Inferior parietal cortex (tissue), 1 donor: ENCODE measurements around the gene NOTCH4.

Experiments used
- DNase-seq: peaks from one replicate; pipeline ENCODE4 v3.0.0-alpha.2; 2016; ENCODE audit errors: extremely low spot score

The NOTCH4 gene

DNA sequence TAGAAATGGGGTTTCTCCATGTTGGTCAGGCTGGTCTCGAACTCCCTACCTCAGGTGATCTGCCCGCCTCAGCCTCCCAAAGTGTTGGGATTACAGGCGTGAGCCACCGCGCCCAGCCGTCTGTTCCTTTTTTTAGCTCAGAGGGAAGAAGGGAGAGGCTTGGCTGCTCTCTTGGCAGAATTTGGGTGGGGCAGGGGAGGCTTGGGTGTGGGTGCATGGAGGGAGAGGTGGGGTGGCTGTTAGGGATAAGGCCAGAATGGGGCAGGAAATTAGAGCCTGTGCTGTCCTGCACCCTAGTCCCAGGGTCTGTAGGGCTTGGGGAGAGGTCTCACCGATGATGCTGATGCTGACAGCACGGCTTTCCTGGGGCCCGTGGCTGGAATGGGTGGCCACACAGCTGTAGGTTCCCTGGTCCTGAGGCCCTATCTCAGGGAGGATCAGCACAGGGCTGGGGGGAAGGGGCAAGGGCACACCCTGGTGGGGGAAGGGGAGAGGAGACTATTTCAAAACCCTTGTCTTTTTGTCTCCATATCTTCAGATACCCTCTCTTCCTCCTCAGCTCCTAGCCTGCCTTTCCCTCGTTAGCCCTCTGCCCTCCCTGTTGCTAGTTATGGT, 41.8 kb downstream of the NOTCH4 start:
- DNase-seq: no peak

DNA sequence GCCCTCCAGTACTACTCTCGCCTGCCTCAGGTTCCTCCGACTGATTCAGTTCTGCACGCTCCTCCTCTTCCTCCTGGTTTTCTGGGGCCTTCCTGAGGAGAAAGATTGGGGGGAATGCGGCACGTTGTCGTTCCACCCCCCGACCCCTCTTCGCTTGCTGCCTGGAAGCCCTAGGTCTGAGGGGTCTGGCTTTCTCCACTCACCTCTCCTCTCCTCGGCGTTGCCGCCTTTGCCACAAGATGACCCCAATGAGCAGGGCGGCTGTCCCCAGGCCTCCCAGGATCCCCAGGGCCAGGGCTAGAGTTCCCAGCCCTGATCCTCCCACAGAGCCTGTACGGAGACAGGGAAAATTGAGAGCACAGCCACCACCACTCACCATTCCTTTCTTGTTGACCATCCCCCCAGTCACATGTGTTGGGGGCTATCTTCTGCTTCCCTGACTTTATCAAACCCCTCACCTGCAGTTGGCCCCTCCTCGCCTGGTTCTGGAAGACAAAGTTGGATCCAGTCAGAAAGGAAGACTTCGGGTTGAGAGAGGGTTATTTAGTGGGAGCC, 42.6 kb downstream of the NOTCH4 start:
- DNase-seq: no peak

DNA sequence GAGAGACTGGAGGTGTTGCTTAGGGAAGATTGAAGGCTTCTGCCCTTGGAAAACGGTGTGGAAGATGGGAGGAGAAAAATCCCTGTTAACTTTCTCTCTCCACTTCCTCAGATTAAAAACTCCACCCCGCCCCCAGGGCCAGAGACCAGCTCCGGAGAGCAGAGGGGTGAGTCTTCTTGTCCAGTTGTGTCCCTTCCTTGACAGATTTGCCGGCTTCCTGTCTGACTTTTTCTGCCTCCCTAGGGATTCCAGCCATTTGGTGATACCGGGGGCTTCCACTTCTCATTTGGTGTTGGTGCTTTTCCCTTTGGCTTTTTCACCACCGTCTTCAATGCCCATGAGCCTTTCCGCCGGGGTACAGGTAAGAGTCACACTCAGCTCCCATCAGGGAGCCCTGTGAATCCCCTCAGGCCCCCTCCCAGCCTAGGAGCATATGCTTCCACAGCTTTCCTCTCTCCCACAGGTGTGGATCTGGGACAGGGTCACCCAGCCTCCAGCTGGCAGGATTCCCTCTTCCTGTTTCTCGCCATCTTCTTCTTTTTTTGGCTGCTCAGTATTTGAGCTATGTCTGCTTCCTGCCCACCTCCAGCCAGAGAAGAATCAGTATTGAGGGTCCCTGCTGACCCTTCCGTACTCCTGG, 44.0 kb downstream of the NOTCH4 start:
- DNase-seq: no peak

DNA sequence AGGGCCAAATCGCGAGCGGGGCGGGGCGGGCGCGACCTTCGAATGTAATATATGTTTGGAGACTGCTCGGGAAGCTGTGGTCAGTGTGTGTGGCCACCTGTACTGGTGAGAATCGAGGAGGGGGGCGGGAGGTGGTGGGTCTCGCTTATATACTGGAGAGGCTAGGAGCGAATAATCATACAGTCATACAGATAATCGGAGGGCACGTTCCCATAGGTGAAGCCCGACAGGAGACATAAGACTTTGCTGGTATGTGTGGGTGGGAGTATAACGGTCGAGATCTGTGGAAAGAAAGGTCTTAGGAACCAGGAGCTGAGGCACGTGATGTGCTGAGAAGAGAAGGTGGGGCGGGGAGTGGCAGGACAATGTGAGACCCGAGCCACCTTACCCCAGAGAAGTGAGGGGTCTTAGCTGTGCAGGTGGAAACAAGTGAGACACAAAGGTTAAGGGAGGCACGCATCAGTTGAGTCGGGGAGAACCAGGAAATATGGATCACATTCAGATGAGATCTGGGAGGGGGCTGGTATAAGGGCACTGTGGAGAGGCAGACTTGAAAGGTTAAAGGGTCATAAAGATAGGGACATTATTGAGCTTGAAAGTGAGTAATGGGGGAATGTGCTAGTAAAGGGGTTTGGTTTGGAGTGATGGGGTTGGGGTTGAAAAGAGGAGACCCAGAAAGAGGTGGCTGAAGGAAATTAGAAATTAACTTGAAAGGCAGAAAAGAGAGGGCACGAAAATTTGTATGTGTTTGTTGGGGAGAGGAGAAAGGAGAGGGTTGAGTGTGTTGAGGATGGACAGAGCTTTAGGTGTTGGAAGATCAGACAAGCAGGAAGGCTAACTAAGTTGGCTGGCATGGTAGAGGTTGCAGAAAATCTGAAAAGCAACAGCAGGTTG, 45.1 kb downstream of the NOTCH4 start:
- no peak for DNase-seq

DNA sequence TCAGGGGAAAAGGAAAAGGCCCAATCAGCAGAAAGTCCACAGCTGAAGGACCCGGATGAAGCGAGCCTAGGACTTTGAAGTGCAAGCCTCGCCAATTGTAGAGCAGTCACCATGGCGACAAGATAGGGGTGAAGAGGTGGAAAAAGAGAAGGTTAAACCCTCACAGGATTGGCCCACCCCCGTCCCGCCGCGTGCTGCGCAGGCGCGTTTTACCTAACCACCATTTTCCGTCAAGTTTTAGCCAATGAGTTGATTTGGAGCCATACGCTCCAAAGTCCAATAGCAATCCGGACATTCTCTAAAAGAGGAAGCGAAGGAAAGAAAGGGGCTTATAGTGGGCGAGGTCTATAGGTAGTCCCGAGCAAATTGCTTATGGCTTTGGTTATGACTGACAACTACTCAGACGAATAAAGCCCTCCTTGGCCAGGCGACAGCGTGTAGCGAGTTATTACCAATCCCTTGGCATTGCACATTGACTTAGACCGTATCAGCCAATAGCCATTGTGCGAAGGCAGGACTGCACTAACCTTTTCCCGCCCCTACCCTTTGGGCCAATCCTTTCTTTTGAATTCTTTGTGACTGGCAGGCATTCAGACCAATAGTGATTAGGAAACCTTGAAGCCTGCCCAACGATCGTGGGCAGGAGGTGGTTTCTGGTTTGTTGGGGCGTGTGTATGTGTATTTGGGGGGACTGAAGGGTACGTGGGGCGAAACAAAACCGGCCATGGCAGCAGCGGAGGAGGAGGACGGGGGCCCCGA, 45.9 kb downstream of the NOTCH4 start, which contains the start of gene RNF5:
TSS of gene RNF5 (plus strand) at position 618 of the 759 bp plus-strand sequence. CDS start at position 725, 107 bp downstream.
- peak; percentile 100 for DNase-seq

DNA sequence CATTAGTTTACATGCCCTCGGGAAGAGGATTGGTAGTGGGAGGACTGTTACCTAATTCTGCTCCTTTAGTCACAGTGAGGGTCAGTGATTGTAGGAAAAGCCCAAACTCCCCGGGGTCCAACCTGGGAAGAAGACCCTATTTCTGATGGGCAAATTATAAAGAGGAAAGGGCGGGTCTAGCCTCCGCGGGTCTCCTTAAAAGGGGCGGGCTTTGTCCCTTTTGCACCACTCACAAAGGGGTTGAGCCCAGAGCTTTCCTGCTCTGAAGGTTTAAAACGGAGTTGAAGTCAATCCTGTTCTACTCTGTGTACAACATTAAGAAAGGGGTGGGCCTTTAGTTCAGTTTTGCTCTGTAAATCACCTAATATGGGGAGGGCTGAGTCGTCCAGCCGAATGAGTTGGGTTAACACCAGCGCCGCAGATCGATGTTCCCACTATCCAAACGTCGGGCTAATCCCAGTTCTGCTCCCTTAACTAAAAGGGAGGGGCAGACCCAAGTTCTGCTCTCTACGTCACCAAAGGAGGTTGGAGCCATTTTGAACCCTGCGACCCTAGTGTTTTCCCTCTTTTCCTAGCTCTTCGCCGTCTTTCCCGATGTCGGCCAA, 46.6 kb downstream of the NOTCH4 start:
- DNase-seq: no peak

DNA sequence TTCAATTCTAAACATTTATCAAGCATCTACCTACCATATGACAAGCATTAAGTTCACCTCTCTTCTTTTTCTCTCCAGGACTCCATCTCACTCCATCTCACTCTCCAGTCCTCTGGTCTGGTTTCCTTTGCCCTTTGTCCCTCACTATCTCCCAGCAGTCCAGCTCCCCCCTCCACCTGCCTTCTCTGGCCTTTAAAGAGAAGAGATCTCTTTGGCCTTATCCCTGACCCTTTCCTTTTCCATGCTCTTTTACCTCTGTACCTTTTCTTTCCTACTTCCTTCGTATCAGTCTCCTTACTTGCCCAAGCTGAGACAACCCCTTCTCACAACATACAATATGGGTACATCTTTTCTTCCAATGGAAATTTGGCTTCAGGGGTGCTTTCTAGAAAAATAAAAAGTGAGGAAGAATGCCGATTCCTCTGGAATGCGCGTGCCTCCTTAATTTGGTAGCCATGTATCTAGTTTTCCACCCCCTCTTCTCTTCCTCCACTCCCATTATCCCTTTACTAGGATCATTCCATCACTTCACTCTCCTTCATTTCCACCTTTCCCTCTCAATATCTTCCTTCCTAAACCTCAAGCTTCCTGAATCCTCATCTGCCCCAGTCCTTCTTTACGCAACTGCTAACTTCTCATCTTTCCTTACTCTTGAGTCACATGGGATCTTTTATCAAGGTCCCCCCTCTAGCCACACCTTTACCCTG, 47.2 kb downstream of the NOTCH4 start:
- peak; percentile 41 for DNase-seq

DNA sequence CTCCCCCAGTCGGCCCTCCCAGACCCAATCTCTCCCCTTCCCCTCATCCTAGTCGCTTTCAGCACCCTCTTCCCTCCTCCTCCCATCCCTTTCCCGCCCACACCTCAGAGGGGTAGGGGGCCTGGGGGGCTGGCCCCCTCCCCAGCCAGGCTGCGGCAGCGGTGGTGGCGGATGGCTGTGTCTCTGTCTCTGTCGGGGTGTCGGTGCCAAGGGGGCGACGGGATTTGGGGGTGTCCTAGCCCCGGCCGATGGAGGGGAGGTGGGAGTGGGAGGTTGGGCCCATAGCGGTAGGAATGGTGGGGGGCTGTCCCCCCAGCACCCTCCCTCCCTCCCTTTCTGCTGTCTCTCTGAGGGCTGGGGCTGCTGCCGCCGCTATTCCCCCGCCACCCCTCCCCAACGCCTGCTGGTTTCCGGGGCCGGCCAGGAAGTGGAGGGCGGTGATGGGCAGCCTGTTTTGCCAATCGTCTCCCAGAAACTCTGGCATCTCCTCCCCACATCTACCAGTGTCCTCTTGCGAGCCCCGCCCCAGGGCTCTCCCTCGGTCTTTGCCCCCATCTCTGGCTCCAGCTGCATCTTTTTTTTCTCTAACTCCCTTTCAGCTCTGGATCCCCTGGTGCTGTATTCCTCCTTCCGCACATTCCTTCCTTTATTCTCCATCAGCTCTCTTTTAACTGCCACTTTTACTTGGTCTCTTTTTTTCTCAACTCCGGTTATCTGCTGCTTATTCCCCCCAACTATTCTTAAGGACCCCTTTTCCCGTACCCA, 48.0 kb downstream of the NOTCH4 start, which contains the start of gene AGPAT1:
TSS of gene AGPAT1 (minus strand) at position 374 of the 765 bp plus-strand sequence. CDS start 4,588 bp downstream, outside the sequence.
- peak; percentile 96 for DNase-seq

DNA sequence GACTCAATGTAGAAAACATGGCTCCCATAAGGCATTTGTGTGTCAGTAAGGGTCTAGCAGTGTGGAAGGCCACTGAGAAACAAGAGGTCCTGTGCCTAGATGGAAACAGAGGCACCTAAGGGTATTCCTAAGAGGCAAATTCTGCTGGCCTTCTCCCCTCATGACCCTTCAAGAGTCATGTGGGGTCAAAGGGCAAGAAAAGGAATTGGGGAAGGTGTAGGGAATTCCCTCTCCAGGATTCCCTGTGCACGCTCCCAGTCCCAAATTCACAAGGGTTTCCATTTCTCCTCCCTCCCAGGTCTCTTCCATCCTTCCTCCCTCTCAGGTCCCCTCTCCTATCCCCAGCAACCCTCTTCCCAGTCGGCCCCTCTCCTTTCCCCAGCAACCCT, 48.6 kb downstream of the NOTCH4 start:
- no peak for DNase-seq

DNA sequence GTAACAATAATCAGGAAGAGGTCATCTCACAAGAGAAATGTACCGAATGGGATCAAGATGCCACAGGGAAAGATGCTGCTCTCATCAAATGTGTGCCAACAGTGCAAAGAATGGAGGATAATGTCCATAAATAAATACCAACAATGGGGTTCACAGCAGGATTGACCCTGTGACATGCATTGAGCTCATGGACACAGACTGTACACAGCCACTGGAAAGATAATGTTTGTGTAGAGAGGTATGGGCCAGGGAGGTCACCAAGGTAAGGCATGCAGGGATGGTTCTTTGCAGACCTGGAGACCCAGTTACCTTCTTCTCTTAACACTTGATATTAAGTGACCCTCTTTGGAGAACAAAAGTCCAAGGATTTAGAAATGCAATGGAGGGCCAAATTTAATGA, 49.5 kb downstream of the NOTCH4 start:
- DNase-seq: no peak

DNA sequence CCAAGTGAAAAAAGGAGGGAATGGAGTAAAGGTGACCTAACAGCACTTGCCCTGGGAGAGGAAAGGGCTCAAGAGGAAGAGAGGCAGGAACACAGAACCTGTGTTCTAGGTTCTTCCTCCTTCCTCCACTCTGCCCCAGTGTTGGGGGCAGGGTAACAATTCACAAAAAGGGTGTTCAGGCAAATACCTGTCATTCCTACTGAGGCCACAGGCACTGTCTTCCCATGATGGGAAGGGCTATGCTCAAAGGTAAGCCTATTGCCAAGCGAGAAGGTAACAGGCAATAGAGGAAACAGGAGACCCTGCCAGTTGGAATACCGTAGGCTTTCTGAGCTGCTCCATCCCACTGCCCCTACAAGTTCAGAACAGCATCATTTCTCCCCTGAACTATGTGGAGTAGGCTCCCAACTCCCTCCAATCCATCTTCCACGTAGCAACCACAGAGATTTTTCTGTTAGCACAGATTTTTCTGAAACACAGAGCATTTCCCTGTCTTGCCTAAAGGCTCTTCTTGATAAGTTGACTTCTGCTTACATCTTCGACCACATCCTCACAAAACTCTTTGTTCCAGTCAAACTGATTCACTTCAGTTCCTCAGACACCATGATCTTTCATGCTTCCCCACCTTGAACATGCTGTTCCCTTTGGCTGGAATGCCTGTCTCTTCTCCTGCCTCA, 50.7 kb downstream of the NOTCH4 start:
- no peak for DNase-seq

DNA sequence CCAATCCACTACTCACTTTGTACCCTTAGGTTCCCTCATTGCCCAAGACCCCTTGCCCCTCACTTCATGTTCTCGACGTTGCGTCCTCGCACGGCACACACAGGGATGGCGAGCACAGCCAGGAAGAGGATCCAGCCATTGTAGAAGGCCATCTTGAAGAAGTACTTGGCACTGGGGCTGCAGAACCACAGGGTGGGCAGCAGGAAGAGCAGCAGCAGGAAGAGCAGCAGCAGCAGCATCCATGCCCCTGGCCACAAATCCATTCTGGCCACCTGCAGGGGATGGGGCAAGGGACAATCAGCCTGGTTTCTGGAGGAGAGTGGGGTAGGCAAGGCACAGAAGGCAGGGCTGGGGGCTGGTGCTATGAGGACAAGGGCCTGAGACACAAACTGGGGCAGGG, 52.6 kb downstream of the NOTCH4 start:
- no peak for DNase-seq

DNA sequence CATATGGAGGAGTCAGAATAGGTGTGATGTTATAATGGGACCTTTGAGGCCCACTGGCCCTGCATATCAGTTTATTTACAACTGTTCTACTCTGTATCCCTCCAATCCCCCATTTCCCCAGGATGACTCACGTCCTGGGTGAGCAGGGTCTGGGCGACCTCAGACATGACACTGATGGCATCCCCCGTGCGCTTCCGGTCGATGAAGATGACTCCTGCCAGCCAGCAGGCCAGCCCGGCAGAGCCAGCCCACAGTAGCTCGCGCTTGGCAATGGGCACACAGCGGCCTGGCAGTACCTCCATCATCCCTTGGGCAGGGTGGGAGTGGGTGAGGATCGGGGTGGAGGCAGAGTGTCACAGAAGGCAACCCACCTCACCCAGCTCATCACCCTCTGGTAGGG, 53.6 kb downstream of the NOTCH4 start:
- no peak for DNase-seq

DNA sequence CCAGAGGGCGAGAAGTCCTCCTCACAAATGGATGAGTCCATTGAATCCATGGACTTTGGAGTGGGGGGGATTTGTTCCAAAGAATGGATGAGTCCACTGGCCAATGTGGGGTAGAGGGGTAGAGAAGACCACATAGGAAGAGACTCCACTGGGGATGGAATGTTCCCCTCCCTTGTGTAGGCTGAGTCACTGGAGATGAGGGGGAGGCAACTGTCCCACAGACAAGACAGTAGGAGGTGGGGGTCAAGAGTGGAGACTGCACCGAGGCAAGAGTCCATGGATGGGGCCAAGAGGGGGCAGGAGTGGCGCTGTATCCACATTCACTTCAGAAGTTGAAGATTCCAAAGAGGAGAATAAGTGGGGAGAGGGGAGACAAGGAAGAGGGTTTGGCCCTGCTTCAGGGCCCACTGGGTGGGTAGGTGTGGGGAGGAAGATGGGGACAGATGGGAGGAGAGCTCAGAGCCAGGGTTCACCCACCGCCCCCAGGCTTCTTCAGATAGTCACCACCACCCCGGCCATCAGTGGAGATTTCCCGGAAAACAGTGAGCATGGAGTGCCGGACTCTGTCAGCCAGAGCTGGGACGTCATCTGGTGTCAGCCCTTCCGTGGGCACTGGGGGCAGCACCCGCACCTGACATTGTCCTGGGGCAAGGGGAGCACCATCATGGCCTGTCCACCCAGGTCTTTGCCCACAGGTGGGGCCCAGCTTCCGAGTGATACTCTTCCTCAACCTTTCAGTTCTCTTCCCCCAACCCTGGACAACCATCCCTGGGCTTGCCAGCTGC, 54.9 kb downstream of the NOTCH4 start:
- no peak for DNase-seq

DNA sequence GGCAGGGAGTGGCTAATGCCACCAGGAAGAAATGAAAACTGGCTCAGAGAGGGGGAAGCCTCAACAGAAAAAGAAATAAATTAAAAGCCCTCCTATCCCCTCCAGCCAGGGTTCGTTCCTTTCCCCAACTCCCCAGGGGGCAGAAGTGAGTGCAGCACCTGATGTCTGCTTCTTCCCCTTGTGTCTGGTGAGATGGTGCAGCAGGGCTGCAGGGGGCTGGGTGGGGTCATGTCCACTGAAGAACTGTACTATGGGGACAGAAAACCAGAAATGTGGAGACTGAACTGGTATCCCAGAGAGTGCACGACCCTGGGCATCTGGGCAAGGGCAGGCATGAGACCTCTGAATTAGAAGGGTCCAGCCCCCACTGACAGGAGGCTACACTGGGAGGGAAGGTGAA, 55.5 kb downstream of the NOTCH4 start:
- no peak for DNase-seq

DNA sequence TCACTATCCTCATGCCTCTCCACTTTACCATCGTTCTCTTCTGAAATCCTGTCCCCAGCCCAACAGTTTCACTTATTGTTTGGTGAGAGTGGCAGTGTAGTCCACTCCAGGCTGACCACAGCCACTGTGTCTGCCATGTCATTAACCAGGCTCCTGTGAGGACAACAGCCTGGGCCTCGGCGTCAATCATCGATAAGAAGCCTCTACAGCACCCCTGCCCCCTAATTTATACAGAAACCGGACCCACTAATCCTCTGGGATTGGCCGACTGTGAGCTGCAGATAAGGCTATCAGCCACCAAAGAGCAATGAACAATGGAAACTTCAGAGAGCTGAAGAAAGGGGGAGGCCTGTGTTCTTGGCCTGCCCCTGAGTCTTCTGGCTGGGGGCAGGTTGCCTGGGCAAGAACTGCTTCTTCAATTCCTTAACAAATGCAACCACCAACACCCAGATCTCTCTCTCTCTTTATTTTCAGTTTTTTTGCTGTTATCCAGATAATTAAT, 56.1 kb downstream of the NOTCH4 start:
- DNase-seq: no peak

DNA sequence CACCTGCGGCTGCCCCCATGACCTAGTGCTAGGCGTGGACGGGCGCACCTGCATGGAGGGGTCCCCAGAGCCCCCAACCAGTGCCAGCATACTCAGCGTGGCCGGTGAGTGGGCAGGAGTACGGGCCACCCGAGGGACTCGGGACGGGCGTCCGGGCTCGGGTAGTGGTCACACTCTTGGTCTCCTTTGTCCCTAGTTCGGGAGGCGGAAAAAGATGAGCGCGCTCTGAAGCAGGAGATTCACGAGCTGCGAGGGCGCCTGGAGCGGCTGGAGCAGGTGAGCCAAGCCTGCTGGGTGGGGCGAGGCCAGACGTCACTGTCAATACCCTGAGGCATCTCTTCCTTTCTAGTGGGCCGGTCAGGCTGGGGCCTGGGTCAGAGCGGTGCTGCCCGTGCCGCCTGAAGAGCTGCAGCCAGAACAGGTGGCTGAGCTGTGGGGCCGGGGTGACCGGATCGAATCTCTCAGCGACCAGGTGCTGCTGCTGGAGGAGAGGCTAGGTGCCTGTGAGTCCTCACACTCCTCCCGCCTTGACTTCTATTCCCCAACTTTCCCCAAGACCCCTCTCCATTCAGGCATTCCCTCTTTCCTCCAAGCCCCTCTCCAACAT, 56.6 kb downstream of the NOTCH4 start:
- no peak for DNase-seq
